H1 (cell line): ENCODE data around the gene COL4A4. TPM values are rescaled to one million over a fixed set of nuclear protein-coding genes. Genes with fewer than 3 reads are reported as not detected.

Experiments used
- CTCF ChIA-PET: fragments of 300-600 bp; sonication (Branson Sonifier 250); formaldehyde crosslinking; loops from one replicate; lab custom pipeline; 2021; ENCODE audit not compliant: partially characterized antibody; lab: Charles Lee
- POLR2A ChIA-PET: fragments of 300-600 bp; sonication (Branson Sonifier 250); formaldehyde crosslinking; loops from one replicate; lab custom pipeline; 2021; ENCODE audit warnings: inconsistent platforms; ENCODE audit not compliant: partially characterized antibody; lab: Charles Lee
- DNase-seq, 2 experiments: peaks; one replicate each; pipeline versions ENCODE4 v3.0.0 to v3.0.0-alpha.2; 2010 to 2022; ENCODE audit warnings: low spot score in 2 of 2, low read depth in 1 of 2, mixed read lengths in 1 of 2
- FAIRE-seq: peaks from 2 replicates; lab custom pipeline; 2011; peaks lifted over from hg19 to GRCh38; lab: Jason Lieb, UNC
- H2AFZ ChIP-seq: 2 replicates; pipeline ENCODE4 v1.8.1; 2012; ENCODE audit warnings: low read length, inconsistent platforms
- H2AK5ac ChIP-seq: 2 replicates; pipeline ENCODE4 v1.6.1; 2013; ENCODE audit warnings: low read depth, low read length
- H2BK120ac ChIP-seq: replicated peaks from 2 replicates; pipeline ENCODE3; 2013; ENCODE audit warnings: low read depth, low read length, inconsistent platforms
- H2BK12ac ChIP-seq: 2 replicates; pipeline ENCODE4 v1.6.1; 2013; ENCODE audit warnings: low read depth, low read length
- H2BK15ac ChIP-seq: 2 replicates; pipeline ENCODE4 v1.6.1; 2013; ENCODE audit warnings: low read length
- H2BK20ac ChIP-seq: 2 replicates; pipeline ENCODE4 v1.6.1; 2013; ENCODE audit warnings: low read length
- H2BK5ac ChIP-seq: 2 replicates; pipeline ENCODE4 v1.6.1; 2013; ENCODE audit warnings: low read depth, low read length
- H3K14ac ChIP-seq: 2 replicates; pipeline ENCODE4 v1.6.1; 2013; ENCODE audit warnings: inconsistent platforms; ENCODE audit not compliant: insufficient read length
- H3K18ac ChIP-seq: 2 replicates; pipeline ENCODE4 v1.6.1; 2013; ENCODE audit warnings: low read length; ENCODE audit errors: extremely low read depth
- H3K23ac ChIP-seq: 2 replicates; pipeline ENCODE4 v1.6.1; 2013; ENCODE audit warnings: inconsistent platforms; ENCODE audit not compliant: insufficient read length
- H3K23me2 ChIP-seq: 2 replicates; pipeline ENCODE4 v1.6.1; 2013; ENCODE audit warnings: low read depth, low read length
- H3K27ac ChIP-seq: 2 replicates; pipeline ENCODE4 v1.6.1; 2011; ENCODE audit warnings: low read depth, low read length, inconsistent platforms
- H3K27me3 ChIP-seq, 4 experiments: replicated peaks in 1 of 4; 1 replicate in 1 of 4; 2 replicates in 3 of 4; pipeline versions ENCODE4 v1.6.1 to v1.8.1; 2011 to 2013; ENCODE audit warnings: low read length in 3 of 4, mild to moderate bottlenecking in 3 of 4, inconsistent platforms in 2 of 4, mixed read lengths in 2 of 4, moderate library complexity in 1 of 4; ENCODE audit not compliant: control insufficient read depth in 3 of 4, insufficient read depth in 3 of 4; ENCODE audit errors: extremely low read depth in 1 of 4
- H3K36me3 ChIP-seq, 4 experiments: 2 replicates each; pipeline versions ENCODE4 v1.6.1 to v1.8.1; 2011 to 2013; ENCODE audit warnings: mild to moderate bottlenecking in 4 of 4, low read length in 3 of 4, moderate library complexity in 2 of 4, control low read depth in 1 of 4, inconsistent platforms in 1 of 4; ENCODE audit not compliant: insufficient read depth in 4 of 4, control insufficient read depth in 2 of 4
- H3K4ac ChIP-seq: replicated peaks from 2 replicates; pipeline ENCODE3; 2013; ENCODE audit warnings: low read length, low read depth, mixed read lengths, inconsistent platforms; ENCODE audit not compliant: insufficient read length
- H3K4me1 ChIP-seq, 4 experiments: replicated peaks in 1 of 4; 1 replicate in 1 of 4; 2 replicates in 3 of 4; pipeline versions ENCODE4 v1.6.1 to v1.8.1; 2011 to 2013; ENCODE audit warnings: low read length in 3 of 4, inconsistent platforms in 2 of 4, mixed read lengths in 1 of 4; ENCODE audit not compliant: insufficient read depth in 4 of 4, control insufficient read depth in 3 of 4
- H3K4me2 ChIP-seq, 2 experiments: 2 replicates each; pipeline versions ENCODE4 v1.6.1 to v1.8.1; 2011 to 2013; ENCODE audit warnings: low read depth in 2 of 2, low read length in 2 of 2, control low read depth in 1 of 2, inconsistent platforms in 1 of 2, mild to moderate bottlenecking in 1 of 2; ENCODE audit not compliant: insufficient read depth in 1 of 2
- H3K4me3 ChIP-seq, 4 experiments: fragments of 200-600, 300-600 bp in 1 of 4; sonication (generic), shearing (Covaris generic), sonication (Bioruptor Twin) in 1 of 4; 2 replicates each; pipeline versions ENCODE4 v1.5.1 to v1.8.1; 2011 to 2016; ENCODE audit warnings: low read length in 4 of 4, low read depth in 3 of 4, control low read depth in 2 of 4, inconsistent platforms in 2 of 4, mild to moderate bottlenecking in 2 of 4, mixed read lengths in 1 of 4, moderate library complexity in 1 of 4; ENCODE audit not compliant: insufficient read depth in 2 of 4; ENCODE audit errors: extremely low read depth in 1 of 4
- H3K56ac ChIP-seq: replicated peaks from 2 replicates; pipeline ENCODE3; 2013; ENCODE audit warnings: low read depth, mild to moderate bottlenecking, mixed read lengths, low read length, inconsistent platforms; ENCODE audit not compliant: insufficient read length
- H3K79me1 ChIP-seq: 2 replicates; pipeline ENCODE4 v1.6.1; 2013; ENCODE audit warnings: low read depth, low read length, control low read depth
- H3K79me2 ChIP-seq, 2 experiments: 2 replicates each; pipeline versions ENCODE4 v1.6.1 to v1.8.1; 2012 to 2013; ENCODE audit warnings: low read length in 2 of 2, mild to moderate bottlenecking in 2 of 2, inconsistent platforms in 1 of 2; ENCODE audit not compliant: insufficient read depth in 2 of 2, control insufficient read depth in 1 of 2
- H3K9ac ChIP-seq, 4 experiments: replicated peaks in 1 of 4; 1 replicate in 1 of 4; 2 replicates in 3 of 4; pipeline versions ENCODE4 v1.6.1 to v1.8.1; 2011 to 2013; ENCODE audit warnings: low read depth in 3 of 4, low read length in 3 of 4, control low read depth in 2 of 4, mild to moderate bottlenecking in 2 of 4, moderate library complexity in 2 of 4, inconsistent platforms in 1 of 4; ENCODE audit errors: extremely low read depth in 1 of 4
- H3K9me3 ChIP-seq, 2 experiments: 2 replicates each; pipeline versions ENCODE4 v1.6.1 to v1.8.1; 2012 to 2013; ENCODE audit warnings: mild to moderate bottlenecking in 2 of 2, moderate library complexity in 2 of 2, control low read depth in 1 of 2, inconsistent platforms in 1 of 2, low read depth in 1 of 2, low read length in 1 of 2, mixed read lengths in 1 of 2; ENCODE audit not compliant: insufficient read depth in 2 of 2
- H4K20me1 ChIP-seq, 2 experiments: replicated peaks in 1 of 2; 2 replicates each; pipeline versions ENCODE3 to v1.8.1; 2011 to 2013; ENCODE audit warnings: inconsistent platforms in 2 of 2, low read length in 2 of 2, mild to moderate bottlenecking in 1 of 2; ENCODE audit not compliant: insufficient read depth in 2 of 2, control insufficient read depth in 1 of 2
- H4K5ac ChIP-seq: 2 replicates; pipeline ENCODE4 v1.6.1; 2013; ENCODE audit warnings: low read length, low read depth, mixed read lengths, inconsistent platforms; ENCODE audit not compliant: insufficient read length
- H4K8ac ChIP-seq: 2 replicates; pipeline ENCODE4 v1.8.0; 2013; ENCODE audit warnings: mild to moderate bottlenecking, moderate library complexity, low read length, inconsistent platforms; ENCODE audit not compliant: insufficient read depth; ENCODE audit errors: extremely low read depth
- H4K91ac ChIP-seq: replicated peaks from 2 replicates; pipeline ENCODE3; 2013; ENCODE audit warnings: low read length, mixed read lengths, inconsistent platforms; ENCODE audit not compliant: insufficient read length
- CEBPB ChIP-seq: IDR thresholded peaks from 2 replicates; pipeline ENCODE4 v1.6.1; 2012; ENCODE audit warnings: low read depth, low read length
- EGR1 ChIP-seq: IDR thresholded peaks from 2 replicates; pipeline ENCODE4 v1.6.1; 2011; ENCODE audit warnings: low read depth, low read length, borderline replicate concordance
- HDAC2 ChIP-seq, 2 experiments: fragments of 300-600 bp in 1 of 2; sonication (generic) in 1 of 2; IDR thresholded peaks; 2 replicates each; pipeline ENCODE4 v1.6.1; 2011 to 2012; ENCODE audit warnings: low read depth in 2 of 2, low read length in 2 of 2, mild to moderate bottlenecking in 2 of 2, moderate library complexity in 2 of 2, borderline replicate concordance in 1 of 2, inconsistent platforms in 1 of 2
- KDM1A ChIP-seq: fragments of 200-600, 300-600 bp; sonication (generic); IDR thresholded peaks from 2 replicates; pipeline ENCODE4 v1.7.1; 2016; ENCODE audit warnings: mild to moderate bottlenecking, low read length, borderline replicate concordance
- PHF8 ChIP-seq: fragments of 200-600 bp; sonication (generic); conservative IDR thresholded peaks from 2 replicates; pipeline ENCODE4 v1.7.1; 2012; ENCODE audit warnings: low read depth, mild to moderate bottlenecking, inconsistent platforms, low read length, moderate library complexity
- POLR2AphosphoS5 ChIP-seq: IDR thresholded peaks from 2 replicates; pipeline ENCODE4 v1.6.1; 2011; ENCODE audit warnings: low read depth, low read length
- TCF12 ChIP-seq: IDR thresholded peaks from 2 replicates; pipeline ENCODE4 v1.6.1; 2011; ENCODE audit warnings: low read depth, mild to moderate bottlenecking, low read length
- WGBS, 2 experiments: shearing (Covaris generic) in 1 of 2; methylation state at CpG; one replicate each; pipeline versions ENCODE4 v1.1.6 to v1.1.7; 2013 to 2015; ENCODE audit warnings: low lambda C conversion rate in 2 of 2, mixed read lengths in 2 of 2, inconsistent platforms in 1 of 2, low coverage in 1 of 2, missing lambda C conversion rate in 1 of 2; ENCODE audit not compliant: insufficient replicate concordance in 2 of 2, insufficient coverage in 1 of 2, insufficient read length in 1 of 2; ENCODE audit errors: extremely low coverage in 1 of 2, missing lambda C conversion rate in 1 of 2; 5-methylcytosine and 5-hydroxymethylcytosine counted together
- polyA plus RNA-seq, 7 experiments: library from polyadenylated mRNA; depleted of rRNA in 3 of 7; stranded (reverse) in 5 of 7; unstranded in 2 of 7; fragments of >200 nt in 5 of 7; fragments of 200-250 nt in 2 of 7; gene quantifications; 1 replicate in 5 of 7; 2 replicates in 1 of 7; 4 replicates in 1 of 7; pipeline versions ENCODE4 v1.2.1 to v1.2.3, GENCODE V29; 2011 to 2013; ENCODE audit warnings: missing spikeins in 2 of 7, mixed read lengths in 2 of 7
- total RNA-seq: library from RNA; stranded (reverse); fragmentation: NEBNext Ultra II Directional; extraction: Animal tissue kit (Norgen Biotek cat#: 25700); gene quantifications from 2 replicates; pipeline ENCODE4 v1.2.1, GENCODE V29; 2021

Gene COL4A4
- total and polyA plus RNA-seq, 2 of the 8 experiments (the other 6 are each of a cell fraction or from before 2014, with no cell fraction given) = 0.33 to 1.7 TPM

GRCh38 chr2:227132986-227133385, 31.0 kb downstream of the COL4A4 start:
- no peaks in the 10 kb centered on the region for H3K36me3 ChIP-seq
- no peaks in the 10 kb centered on the region for H3K79me1 ChIP-seq
- ChIA-PET POLR2A (no interaction called here), CTCF (interaction anchor here (0.6 to 7.6 kb wide), 14 partner anchors 8 to 633 kb away, joined by 3 to 112 read pairs (median 5); no protein-coding TSS in a partner anchor)
- DNase-seq = no peak
- H2BK12ac ChIP-seq = no peak overlapping the region
- no peaks in the 10 kb centered on the region for H3K23me2 ChIP-seq
- no peak overlapping the region for H3K23ac ChIP-seq
- no peak overlapping the region for H4K91ac ChIP-seq
- no peak overlapping the region for H2BK120ac ChIP-seq
- H2BK5ac ChIP-seq = no peak overlapping the region
- H3K4me1 ChIP-seq = no peaks in the 10 kb centered on the region
- no peaks in the 10 kb centered on the region for H3K9me3 ChIP-seq
- H2AK5ac ChIP-seq = no peak overlapping the region
- H3K18ac ChIP-seq = no peak overlapping the region
- H3K79me2 ChIP-seq = no peaks in the 10 kb centered on the region
- H2AFZ ChIP-seq = no peak overlapping the region
- no peak overlapping the region for H3K4ac ChIP-seq
- FAIRE-seq = no peak
- no peaks in the 10 kb centered on the region for H4K20me1 ChIP-seq
- no peak overlapping the region for H2BK20ac ChIP-seq
- 92% methylated on average over 4 of the region's 4 CpGs; no CpG with 5 or more reads in 1 of the 2 experiments for WGBS, 2 experiments
- no peak overlapping the region for H3K4me3 ChIP-seq
- no peak overlapping the region for H3K4me2 ChIP-seq
- H3K14ac ChIP-seq = no peak overlapping the region
- no peak overlapping the region for H3K56ac ChIP-seq
- TF ChIP-seq HDAC2 (IDR thresholded peaks at IDR 0.05; ENCODE audit: borderline replicate concordance in 1 of 2, low read depth in 2 of 2, low read length in 2 of 2) (no peak), KDM1A (no peak), CEBPB (no peak), EGR1 (no peak), PHF8 (no peak), TCF12 (no peak), POLR2AphosphoS5 (no peak)
- no peak overlapping the region for H4K8ac ChIP-seq
- no peak overlapping the region for H4K5ac ChIP-seq
- no peak overlapping the region for H3K9ac ChIP-seq
- H3K27me3 ChIP-seq = no peaks in the 10 kb centered on the region
- no peak overlapping the region for H3K27ac ChIP-seq
- no peak overlapping the region for H2BK15ac ChIP-seq
